Mucosa of stomach (tissue), 1 donor: ENCODE measurements around the gene IQSEC3.
"Not testable (repeated sequence)": the region's sequence is repeated elsewhere in the genome, so short reads cannot be mapped to it uniquely, and the experiment has no call there.

Source experiments
- H3K27me3 ChIP-seq: one replicate; pipeline ENCODE4 v1.7.0; 2013; ENCODE audit warnings: mild to moderate bottlenecking, low read length; ENCODE audit not compliant: control insufficient read depth, insufficient read depth
- H3K36me3 ChIP-seq: one replicate; pipeline ENCODE4 v1.7.0; 2013; ENCODE audit warnings: low read length; ENCODE audit not compliant: control insufficient read depth, insufficient read depth
- H3K4me1 ChIP-seq: one replicate; pipeline ENCODE4 v1.7.0; 2013; ENCODE audit warnings: mild to moderate bottlenecking, low read length; ENCODE audit not compliant: control insufficient read depth, insufficient read depth
- H3K4me3 ChIP-seq: one replicate; pipeline ENCODE4 v1.7.0; 2013; ENCODE audit warnings: low read length
- H3K9ac ChIP-seq: one replicate; pipeline ENCODE4 v1.7.0; 2013; ENCODE audit warnings: mild to moderate bottlenecking, low read length, moderate library complexity
- H3K9me3 ChIP-seq: one replicate; pipeline ENCODE4 v1.7.0; 2013; ENCODE audit warnings: mild to moderate bottlenecking, low read length, moderate library complexity; ENCODE audit not compliant: control insufficient read depth
- donor health status: Pancreatic carcinoma.

The IQSEC3 gene

DNA sequence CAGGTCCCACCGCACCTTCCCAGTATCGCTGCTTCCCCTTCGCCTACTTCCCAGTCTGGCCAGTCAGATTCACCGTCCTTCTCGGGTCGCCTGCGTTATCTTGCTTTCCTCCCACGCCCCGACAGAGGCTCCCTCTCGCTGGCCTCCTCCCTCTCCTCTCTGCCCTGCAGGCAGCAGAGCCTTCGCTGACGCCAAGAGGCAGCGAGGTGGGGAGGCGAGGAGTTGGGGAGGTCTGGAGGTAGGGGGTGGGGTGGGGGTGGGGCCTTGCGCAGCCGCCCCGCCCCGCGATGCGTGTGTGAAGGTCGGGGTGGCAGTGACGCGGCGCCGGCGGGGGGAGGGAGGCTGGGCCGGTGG lies at the start of gene IQSEC3:
TSS of gene IQSEC3 (plus strand) at position 340 of the 354 bp plus-strand sequence. CDS start 116 bp downstream, outside the sequence.
- H3K9ac ChIP-seq, H3K27me3 ChIP-seq, H3K4me3 ChIP-seq, H3K9me3 ChIP-seq, H3K4me1 ChIP-seq, H3K36me3 ChIP-seq: not testable (repeated sequence)

DNA sequence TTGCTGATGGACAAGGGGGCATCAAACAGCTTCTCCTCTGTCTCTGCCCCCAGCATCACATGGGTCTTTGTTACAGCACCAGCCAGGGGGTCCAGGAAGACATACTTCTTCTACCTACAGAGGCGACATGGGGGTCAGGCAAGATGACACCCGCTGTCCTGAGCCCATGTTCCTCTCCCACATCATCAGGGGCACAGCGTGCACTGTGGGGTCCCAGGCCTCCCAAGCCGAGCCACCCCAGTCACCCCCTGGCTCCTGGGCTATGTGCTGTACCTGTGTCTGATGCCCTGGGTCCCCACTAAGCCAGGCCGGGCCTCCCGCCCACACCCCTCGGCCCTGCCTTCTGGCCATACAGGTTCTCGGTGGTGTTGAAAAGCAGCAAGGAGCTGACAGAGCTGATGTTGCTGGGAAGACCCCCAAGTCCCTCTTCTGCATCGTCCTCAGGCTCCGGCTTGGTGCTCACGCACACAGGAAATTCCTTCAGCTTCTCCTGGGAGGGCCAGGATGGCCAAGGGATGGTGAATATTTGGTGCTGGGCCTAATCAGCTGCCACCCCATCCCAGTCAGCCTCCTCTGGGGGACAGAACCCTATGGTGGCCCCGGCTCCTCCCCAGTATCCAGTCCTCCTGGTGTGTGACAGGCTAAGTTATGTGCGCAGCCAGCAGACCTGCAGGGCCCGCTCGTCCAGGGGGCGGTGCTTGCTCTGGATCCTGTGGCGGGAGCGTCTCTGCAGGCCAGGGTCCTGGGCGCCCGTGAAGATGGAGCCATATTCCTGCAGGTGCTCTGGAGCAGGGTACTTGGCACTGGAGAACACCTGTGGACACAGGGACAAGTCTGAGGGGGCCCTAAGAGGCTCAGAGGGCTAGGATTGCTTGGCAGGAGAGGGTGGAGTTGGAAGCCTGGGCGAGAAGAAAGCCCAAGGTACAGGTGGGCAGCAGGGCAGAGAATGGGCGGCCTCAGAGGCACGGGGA lies 48.9 kb upstream of the IQSEC3 start:
- H3K4me1 ChIP-seq, result peaks cover 13% of the 10 kb centered on the region
- not testable (repeated sequence) for H3K4me3 ChIP-seq, H3K9ac ChIP-seq, H3K9me3 ChIP-seq, H3K36me3 ChIP-seq, H3K27me3 ChIP-seq

DNA sequence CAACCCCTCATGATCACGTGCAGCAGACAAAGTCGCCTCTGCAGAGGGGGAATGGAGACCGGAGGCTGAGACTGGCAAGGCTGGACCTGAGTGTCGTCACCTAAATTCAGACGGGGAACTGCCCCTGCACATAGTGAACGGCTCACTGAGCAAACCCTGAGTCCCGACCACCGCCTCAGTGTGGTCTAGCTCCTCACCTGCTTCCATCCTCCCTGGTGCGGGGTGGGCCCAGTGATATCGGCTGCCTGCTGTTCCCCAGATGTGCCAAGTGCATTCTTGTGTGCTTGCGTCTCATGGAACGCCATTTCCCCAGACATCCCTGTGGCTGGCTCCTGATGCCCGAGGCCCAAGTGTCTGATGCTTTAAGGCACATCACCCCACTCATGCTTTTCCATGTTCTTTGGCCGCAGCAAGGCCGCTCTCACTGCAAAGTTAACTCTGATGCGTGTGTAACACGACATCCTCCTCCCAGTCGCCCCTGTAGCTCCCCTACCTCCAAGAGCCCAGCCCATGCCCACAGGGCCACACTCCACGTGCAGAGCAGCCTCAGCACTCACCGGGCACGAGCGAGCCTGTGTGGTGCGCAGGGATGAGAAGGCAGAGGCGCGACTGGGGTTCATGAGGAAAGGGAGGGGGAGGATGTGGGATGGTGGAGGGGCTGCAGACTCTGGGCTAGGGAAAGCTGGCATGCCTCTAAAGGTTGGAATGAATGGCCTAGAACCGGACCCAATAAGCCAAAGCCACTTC lies 47.6 kb upstream of the IQSEC3 start:
- H3K36me3 ChIP-seq, H3K27me3 ChIP-seq, H3K4me3 ChIP-seq, H3K9me3 ChIP-seq, H3K9ac ChIP-seq, H3K4me1 ChIP-seq: not testable (repeated sequence)

DNA sequence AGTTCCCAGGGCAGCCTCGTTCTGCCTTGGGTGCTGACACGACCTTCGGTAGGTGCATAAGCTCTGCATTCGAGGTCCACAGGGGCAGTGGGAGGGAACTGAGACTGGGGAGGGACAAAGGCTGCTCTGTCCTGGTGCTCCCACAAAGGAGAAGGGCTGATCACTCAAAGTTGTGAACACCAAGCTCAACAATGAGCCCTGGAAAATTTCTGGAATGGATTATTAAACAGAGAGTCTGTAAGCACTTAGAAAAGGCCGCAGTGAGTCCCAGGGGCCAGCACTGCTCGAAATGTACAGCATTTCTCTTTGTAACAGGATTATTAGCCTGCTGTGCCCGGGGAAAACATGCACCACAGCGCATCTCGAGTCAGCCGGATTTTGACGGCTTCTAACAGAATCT lies 46.7 kb upstream of the IQSEC3 start:
- not testable (repeated sequence) for H3K9me3 ChIP-seq, H3K36me3 ChIP-seq, H3K27me3 ChIP-seq, H3K9ac ChIP-seq, H3K4me1 ChIP-seq, H3K4me3 ChIP-seq

DNA sequence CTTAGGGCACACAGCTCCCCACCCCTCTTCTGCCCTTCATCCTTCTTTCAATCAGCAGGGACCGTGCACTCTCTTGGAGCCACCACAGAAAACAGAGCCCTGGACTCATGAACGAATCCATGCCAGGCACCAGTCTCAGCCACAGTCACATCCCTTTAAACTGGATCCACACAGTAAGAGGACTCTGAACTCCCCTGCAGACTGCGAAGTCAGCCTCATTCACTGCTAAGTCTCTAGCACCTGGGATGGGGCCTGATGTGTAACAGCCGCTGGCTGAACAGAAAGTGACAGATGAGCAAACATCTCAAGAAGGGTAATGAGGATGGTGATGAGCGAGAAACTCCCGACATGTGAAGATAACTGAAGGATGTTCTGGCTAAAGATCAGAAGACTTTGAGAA lies 45.8 kb upstream of the IQSEC3 start:
- H3K9me3 ChIP-seq, result no peaks in the 10 kb centered on the region
- H3K27me3 ChIP-seq, result no peaks in the 10 kb centered on the region
- no peaks in the 10 kb centered on the region for H3K4me1 ChIP-seq
- no peaks in the 10 kb centered on the region for H3K36me3 ChIP-seq
- no peak overlapping the region for H3K4me3 ChIP-seq
- no peak overlapping the region for H3K9ac ChIP-seq

DNA sequence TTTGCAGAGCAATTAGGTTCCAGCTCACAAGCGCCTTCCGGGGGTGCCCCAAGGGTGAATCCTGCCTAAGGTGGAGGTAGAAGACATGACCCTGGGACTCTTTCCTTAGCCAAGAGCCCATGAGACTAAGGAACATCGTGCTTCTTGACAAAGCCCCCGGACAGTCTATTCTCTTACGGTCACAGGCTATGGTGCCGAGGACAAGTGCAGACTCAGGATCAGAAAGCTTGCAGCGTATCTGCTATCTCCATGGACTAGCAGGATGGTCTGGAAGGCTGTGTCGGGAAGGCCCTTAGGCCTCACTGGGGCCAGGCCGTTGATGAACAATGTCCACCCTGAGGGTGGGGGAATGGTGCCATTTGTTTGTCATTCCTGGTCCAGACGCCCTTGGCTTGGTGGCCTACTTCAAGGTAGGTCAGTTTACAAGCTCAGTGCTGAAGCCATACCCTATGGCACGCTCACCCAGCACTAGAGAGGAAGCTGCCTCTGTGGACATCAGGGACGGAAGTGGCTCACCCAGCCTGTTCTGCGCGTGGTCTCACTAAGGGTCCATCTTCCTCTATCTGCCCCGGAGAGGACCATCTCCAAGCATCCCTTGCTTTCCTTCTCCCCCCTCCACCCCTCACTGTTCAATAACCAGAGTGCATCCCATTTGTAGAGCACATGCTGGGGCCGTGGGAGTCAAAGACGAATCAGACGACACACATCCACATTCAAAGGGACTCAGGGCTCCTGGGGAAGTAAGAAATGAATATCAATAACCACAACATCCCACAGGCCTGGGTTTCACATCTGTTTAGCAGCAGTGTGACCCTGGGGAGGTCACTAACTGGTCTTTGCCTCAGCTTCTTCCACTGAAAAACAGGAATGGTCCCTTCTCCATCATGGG lies 45.0 kb upstream of the IQSEC3 start:
- Histone ChIP-seq H3K4me3 (no peak overlapping the region), H3K36me3 (no peaks in the 10 kb centered on the region), H3K4me1 (no peaks in the 10 kb centered on the region), H3K9ac (no peak overlapping the region), H3K27me3 (no peaks in the 10 kb centered on the region), H3K9me3 (no peaks in the 10 kb centered on the region)

DNA sequence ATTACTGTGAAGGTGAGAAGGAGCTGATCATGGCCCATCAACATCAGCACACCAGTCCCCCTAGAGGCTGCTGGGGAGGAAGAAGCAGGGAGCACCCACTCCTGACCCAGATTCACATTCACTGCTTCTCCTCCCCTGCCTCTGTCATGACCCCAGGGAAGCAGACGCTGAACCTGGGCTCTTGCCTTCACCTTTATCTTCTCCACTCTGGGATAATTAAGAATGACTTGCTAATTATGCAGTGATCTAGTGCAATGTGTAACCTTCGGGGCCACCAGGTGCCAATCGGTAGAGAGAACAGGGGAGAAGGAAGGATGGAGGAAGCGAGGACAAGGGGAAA lies 44.4 kb upstream of the IQSEC3 start:
- H3K9me3 ChIP-seq, result no peaks in the 10 kb centered on the region
- H3K4me3 ChIP-seq, result no peak overlapping the region
- no peaks in the 10 kb centered on the region for H3K4me1 ChIP-seq
- no peaks in the 10 kb centered on the region for H3K27me3 ChIP-seq
- no peaks in the 10 kb centered on the region for H3K36me3 ChIP-seq
- H3K9ac ChIP-seq, result no peak overlapping the region

DNA sequence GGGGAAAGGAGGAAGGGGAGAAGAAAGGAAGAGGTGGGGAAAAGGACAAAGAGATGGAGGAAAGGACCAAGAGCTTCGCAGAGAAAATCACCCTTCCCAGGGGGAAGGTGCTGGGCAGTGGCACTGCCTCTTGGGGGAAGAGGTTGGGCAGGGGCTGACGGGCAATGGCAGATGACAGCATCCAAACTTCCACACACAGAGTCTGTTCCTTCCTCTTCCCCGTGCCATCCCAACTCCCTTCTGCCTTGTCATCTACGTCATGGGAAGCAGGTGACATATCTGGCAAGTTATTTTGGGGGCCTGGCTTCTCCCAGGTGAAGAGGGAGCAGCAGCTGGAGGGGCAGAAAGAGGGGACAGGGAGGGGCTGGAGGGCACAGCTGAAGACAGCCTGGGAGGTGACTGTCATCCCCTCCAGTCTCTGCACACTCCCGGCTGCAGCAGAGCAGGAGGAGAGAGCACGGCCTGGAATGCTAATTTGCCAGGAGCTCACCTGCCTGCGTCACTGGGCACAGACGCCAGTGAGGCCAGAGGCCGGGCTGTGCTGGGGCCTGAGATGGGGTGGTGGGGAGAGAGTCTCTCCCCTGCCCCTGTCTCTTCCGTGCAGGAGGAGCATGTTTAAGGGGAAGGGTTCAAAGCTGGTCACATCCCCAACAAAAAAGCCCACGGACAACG lies 43.9 kb upstream of the IQSEC3 start:
- no peaks in the 10 kb centered on the region for H3K4me1 ChIP-seq
- no peak overlapping the region for H3K9ac ChIP-seq
- H3K9me3 ChIP-seq, result no peaks in the 10 kb centered on the region
- H3K4me3 ChIP-seq, result no peak overlapping the region
- no peaks in the 10 kb centered on the region for H3K36me3 ChIP-seq
- H3K27me3 ChIP-seq, result no peaks in the 10 kb centered on the region

DNA sequence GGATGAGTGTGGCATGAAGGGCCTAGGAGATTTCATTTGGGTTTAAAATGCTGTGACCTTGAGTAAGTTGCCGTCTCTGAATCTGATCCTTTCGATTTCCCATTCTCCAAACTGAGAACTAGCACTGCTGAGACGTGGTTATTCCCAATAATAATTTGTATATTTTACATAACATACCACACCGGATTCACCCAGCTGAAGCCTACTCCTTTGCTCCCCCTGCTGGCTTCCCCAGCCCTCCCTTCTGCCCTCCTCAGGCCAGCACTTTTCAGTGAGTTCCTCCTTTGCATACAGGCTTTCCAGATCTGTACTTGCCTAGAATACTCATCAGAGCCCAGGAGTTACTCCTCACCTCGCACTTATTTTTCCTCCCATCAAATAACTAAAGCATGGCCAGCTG lies 38.7 kb upstream of the IQSEC3 start:
- H3K4me1 ChIP-seq, H3K27me3 ChIP-seq, H3K9ac ChIP-seq, H3K36me3 ChIP-seq, H3K4me3 ChIP-seq, H3K9me3 ChIP-seq: not testable (repeated sequence)

DNA sequence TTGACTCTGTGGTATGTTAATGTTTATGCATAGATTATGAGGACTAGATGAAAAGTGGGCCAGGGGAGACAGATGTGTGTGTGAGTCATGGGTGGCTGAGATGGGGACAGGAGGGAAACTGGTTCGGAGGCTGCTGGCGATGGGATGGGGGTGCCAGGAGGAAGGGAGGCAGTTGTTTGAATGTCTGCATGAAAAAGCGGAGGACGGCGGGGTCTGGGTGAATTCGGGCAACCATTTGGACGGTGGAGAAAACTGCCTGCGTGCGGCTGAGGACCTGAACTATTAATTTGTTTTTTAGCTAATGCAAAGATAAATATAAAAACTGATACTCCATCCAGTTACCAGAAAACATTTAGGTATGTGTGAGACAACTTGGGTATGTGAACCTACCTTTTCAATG lies 27.8 kb upstream of the IQSEC3 start:
- not testable (repeated sequence) for H3K9me3 ChIP-seq, H3K4me3 ChIP-seq, H3K4me1 ChIP-seq, H3K9ac ChIP-seq, H3K27me3 ChIP-seq, H3K36me3 ChIP-seq

DNA sequence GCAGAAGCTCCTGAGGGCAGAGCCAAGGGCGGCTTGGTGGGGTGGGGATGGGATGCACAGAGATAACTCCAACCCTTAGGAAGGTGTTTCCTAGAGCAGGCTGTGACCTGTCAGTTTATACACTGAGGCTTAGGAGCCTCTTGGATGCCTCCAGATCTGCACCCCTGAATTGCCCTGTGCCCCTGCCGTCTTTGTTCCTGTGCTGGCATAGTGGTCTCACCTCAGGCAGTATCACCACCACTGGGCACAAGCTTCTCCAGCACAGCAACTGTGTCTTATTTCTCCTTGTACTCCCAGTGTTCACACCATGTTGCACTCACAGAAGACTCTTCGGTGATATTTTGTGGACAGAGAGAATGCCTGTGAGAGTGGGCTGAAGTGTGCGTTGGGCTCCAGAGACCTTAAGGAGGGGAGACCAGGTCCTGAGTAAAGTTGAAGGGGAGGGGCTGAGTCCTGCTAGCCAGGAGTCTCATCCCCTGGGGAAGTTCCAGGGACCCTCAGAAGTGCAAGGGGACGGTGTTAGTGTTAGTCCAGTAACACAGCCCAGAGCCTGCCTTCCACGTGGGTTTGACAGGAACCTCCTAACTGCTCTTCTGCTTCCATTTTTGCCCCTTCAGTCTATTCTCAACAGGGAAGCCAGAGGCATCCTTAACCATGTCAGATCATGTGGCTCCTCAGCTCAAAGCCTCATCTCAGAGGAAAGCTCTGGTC lies 26.9 kb upstream of the IQSEC3 start:
- H3K27me3 ChIP-seq, H3K9ac ChIP-seq, H3K4me1 ChIP-seq, H3K36me3 ChIP-seq, H3K4me3 ChIP-seq, H3K9me3 ChIP-seq: not testable (repeated sequence)
